ENCODE results near the gene DIP2C. TPM values are rescaled to one million over a fixed set of nuclear protein-coding genes. Genes with fewer than 3 reads are reported as not detected.

Gene DIP2C
- polyA plus RNA-seq, 2 donors: 2.2 to 2.7 TPM

- 92 to 93% methylated on average over 32 of the region's 32 CpGs for WGBS, 2 donors
- Histone ChIP-seq H3K4me1 (ENCODE audit: control insufficient read depth in 2 of 2, insufficient read depth in 2 of 2, low read length in 1 of 2) (no peaks in the 10 kb centered on the region), H3K9me3 (ENCODE audit: control insufficient read depth in 2 of 2, insufficient read depth in 1 of 2, low read depth in 1 of 2, low read length in 1 of 2) (no peaks in the 10 kb centered on the region), H3K4me3 (ENCODE audit: low read depth in 1 of 2, low read length in 2 of 2) (no peak overlapping the region), H3K27ac (ENCODE audit: low read depth in 2 of 2, low read length in 1 of 2) (no peak overlapping the region), H3K27me3 (ENCODE audit: control insufficient read depth in 1 of 2, insufficient read depth in 2 of 2, low read length in 2 of 2) (no peaks in the 10 kb centered on the region), H3K36me3 (ENCODE audit: control insufficient read depth in 2 of 2, insufficient read depth in 2 of 2, low read length in 1 of 2) (peaks cover 0 to 10% of the 10 kb centered on the region in 2 donors)
Measured at GRCh38 chr10:390449-391100, 298.9 kb downstream of the DIP2C start.

GRCh38 chr10:389836-390448 lies 299.5 kb downstream of the DIP2C start:
- Histone ChIP-seq H3K36me3 (ENCODE audit: control insufficient read depth in 2 of 2, insufficient read depth in 2 of 2, low read length in 1 of 2) (peaks cover 0 to 11% of the 10 kb centered on the region in 2 donors), H3K27ac (ENCODE audit: low read depth in 2 of 2, low read length in 1 of 2) (no peak overlapping the region), H3K4me1 (ENCODE audit: control insufficient read depth in 2 of 2, insufficient read depth in 2 of 2, low read length in 1 of 2) (no peaks in the 10 kb centered on the region), H3K27me3 (ENCODE audit: control insufficient read depth in 1 of 2, insufficient read depth in 2 of 2, low read length in 2 of 2) (no peaks in the 10 kb centered on the region), H3K4me3 (ENCODE audit: low read depth in 1 of 2, low read length in 2 of 2) (no peak overlapping the region), H3K9me3 (ENCODE audit: control insufficient read depth in 2 of 2, insufficient read depth in 1 of 2, low read depth in 1 of 2, low read length in 1 of 2) (no peaks in the 10 kb centered on the region)
- 92 to 93% methylated on average over 23 of the region's 23 CpGs for WGBS, 2 donors

- Histone ChIP-seq H3K4me3 (ENCODE audit: low read depth in 1 of 2, low read length in 2 of 2) (no peak overlapping the region), H3K9me3 (ENCODE audit: control insufficient read depth in 2 of 2, insufficient read depth in 1 of 2, low read depth in 1 of 2, low read length in 1 of 2) (no peaks in the 10 kb centered on the region), H3K27ac (ENCODE audit: low read depth in 2 of 2, low read length in 1 of 2) (no peak overlapping the region), H3K27me3 (ENCODE audit: control insufficient read depth in 1 of 2, insufficient read depth in 2 of 2, low read length in 2 of 2) (no peaks in the 10 kb centered on the region), H3K4me1 (ENCODE audit: control insufficient read depth in 2 of 2, insufficient read depth in 2 of 2, low read length in 1 of 2) (no peaks in the 10 kb centered on the region), H3K36me3 (ENCODE audit: control insufficient read depth in 2 of 2, insufficient read depth in 2 of 2, low read length in 1 of 2) (peaks cover 0 to 17% of the 10 kb centered on the region in 2 donors)
- 94 to 95% methylated on average over 16 of the region's 16 CpGs for WGBS, 2 donors
Measured at GRCh38 chr10:389261-389790, 300.1 kb downstream of the DIP2C start.

- Histone ChIP-seq H3K4me1 (ENCODE audit: control insufficient read depth in 2 of 2, insufficient read depth in 2 of 2, low read length in 1 of 2) (no peaks in the 10 kb centered on the region), H3K4me3 (ENCODE audit: low read depth in 1 of 2, low read length in 2 of 2) (no peak overlapping the region), H3K27me3 (ENCODE audit: control insufficient read depth in 1 of 2, insufficient read depth in 2 of 2, low read length in 2 of 2) (no peaks in the 10 kb centered on the region), H3K36me3 (ENCODE audit: control insufficient read depth in 2 of 2, insufficient read depth in 2 of 2, low read length in 1 of 2) (peaks cover 0 to 18% of the 10 kb centered on the region in 2 donors), H3K27ac (ENCODE audit: low read depth in 2 of 2, low read length in 1 of 2) (no peak overlapping the region), H3K9me3 (ENCODE audit: control insufficient read depth in 2 of 2, insufficient read depth in 1 of 2, low read depth in 1 of 2, low read length in 1 of 2) (no peaks in the 10 kb centered on the region)
- WGBS, 2 donors: 89 to 90% methylated on average over 13 of the region's 13 CpGs
Measured at GRCh38 chr10:388661-389045, 300.8 kb downstream of the DIP2C start.

GRCh38 chr10:387909-388660 lies 301.4 kb downstream of the DIP2C start:
- H3K9me3 ChIP-seq (ENCODE audit: control insufficient read depth in 2 of 2, insufficient read depth in 1 of 2, low read depth in 1 of 2, low read length in 1 of 2): no peaks in the 10 kb centered on the region
- H3K4me3 ChIP-seq (ENCODE audit: low read depth in 1 of 2, low read length in 2 of 2): no peak overlapping the region
- H3K4me1 ChIP-seq (ENCODE audit: control insufficient read depth in 2 of 2, insufficient read depth in 2 of 2, low read length in 1 of 2): no peaks in the 10 kb centered on the region
- H3K27me3 ChIP-seq (ENCODE audit: control insufficient read depth in 1 of 2, insufficient read depth in 2 of 2, low read length in 2 of 2): no peaks in the 10 kb centered on the region
- no peak overlapping the region for H3K27ac ChIP-seq (ENCODE audit: low read depth in 2 of 2, low read length in 1 of 2)
- WGBS, 2 donors: 85 to 86% methylated on average over 16 of the region's 16 CpGs
- peaks cover 0 to 18% of the 10 kb centered on the region in 2 donors for H3K36me3 ChIP-seq (ENCODE audit: control insufficient read depth in 2 of 2, insufficient read depth in 2 of 2, low read length in 1 of 2)

- WGBS, 2 donors: 89 to 92% methylated on average over 5 of the region's 5 CpGs
- H3K9me3 ChIP-seq (ENCODE audit: control insufficient read depth in 2 of 2, insufficient read depth in 1 of 2, low read depth in 1 of 2, low read length in 1 of 2): no peaks in the 10 kb centered on the region
- H3K4me1 ChIP-seq (ENCODE audit: control insufficient read depth in 2 of 2, insufficient read depth in 2 of 2, low read length in 1 of 2): no peaks in the 10 kb centered on the region
- no peak overlapping the region for H3K4me3 ChIP-seq (ENCODE audit: low read depth in 1 of 2, low read length in 2 of 2)
- H3K27ac ChIP-seq (ENCODE audit: low read depth in 2 of 2, low read length in 1 of 2): no peak overlapping the region
- no peaks in the 10 kb centered on the region for H3K27me3 ChIP-seq (ENCODE audit: control insufficient read depth in 1 of 2, insufficient read depth in 2 of 2, low read length in 2 of 2)
- H3K36me3 ChIP-seq (ENCODE audit: control insufficient read depth in 2 of 2, insufficient read depth in 2 of 2, low read length in 1 of 2): peaks cover 1 to 18% of the 10 kb centered on the region in 2 donors
Measured at GRCh38 chr10:387593-387891, 301.9 kb downstream of the DIP2C start.

GRCh38 chr10:386771-387592 lies 302.5 kb downstream of the DIP2C start:
- H3K4me1 ChIP-seq (ENCODE audit: control insufficient read depth in 2 of 2, insufficient read depth in 2 of 2, low read length in 1 of 2): no peaks in the 10 kb centered on the region
- H3K27me3 ChIP-seq (ENCODE audit: control insufficient read depth in 1 of 2, insufficient read depth in 2 of 2, low read length in 2 of 2): no peaks in the 10 kb centered on the region
- H3K36me3 ChIP-seq (ENCODE audit: control insufficient read depth in 2 of 2, insufficient read depth in 2 of 2, low read length in 1 of 2): peaks cover 3 to 20% of the 10 kb centered on the region in 2 donors
- H3K4me3 ChIP-seq (ENCODE audit: low read depth in 1 of 2, low read length in 2 of 2): no peak overlapping the region
- H3K9me3 ChIP-seq (ENCODE audit: control insufficient read depth in 2 of 2, insufficient read depth in 1 of 2, low read depth in 1 of 2, low read length in 1 of 2): no peaks in the 10 kb centered on the region
- 86% methylated on average over 27 of the region's 27 CpGs for WGBS, 2 donors
- H3K27ac ChIP-seq (ENCODE audit: low read depth in 2 of 2, low read length in 1 of 2): no peak overlapping the region

- Histone ChIP-seq H3K36me3 (ENCODE audit: control insufficient read depth in 2 of 2, insufficient read depth in 2 of 2, low read length in 1 of 2) (peaks cover 3 to 26% of the 10 kb centered on the region in 2 donors), H3K27ac (ENCODE audit: low read depth in 2 of 2, low read length in 1 of 2) (no peak overlapping the region), H3K4me3 (ENCODE audit: low read depth in 1 of 2, low read length in 2 of 2) (no peak overlapping the region), H3K9me3 (ENCODE audit: control insufficient read depth in 2 of 2, insufficient read depth in 1 of 2, low read depth in 1 of 2, low read length in 1 of 2) (no peaks in the 10 kb centered on the region), H3K27me3 (ENCODE audit: control insufficient read depth in 1 of 2, insufficient read depth in 2 of 2, low read length in 2 of 2) (no peaks in the 10 kb centered on the region), H3K4me1 (ENCODE audit: control insufficient read depth in 2 of 2, insufficient read depth in 2 of 2, low read length in 1 of 2) (no peaks in the 10 kb centered on the region)
- WGBS, 2 donors: 85 to 88% methylated on average over 31 of the region's 31 CpGs
Measured at GRCh38 chr10:385571-386300, 303.7 kb downstream of the DIP2C start.

Measured in esophagus (tissue), 2 donors.